HepG2 (cell line): ENCODE data around the gene ZKSCAN1. TPM values are rescaled to one million over a fixed set of nuclear protein-coding genes. Genes with fewer than 3 reads are reported as not detected.

ENCODE experiments used
- ATAC-seq: fragments of 200-7000 bp; cut with Tn5 transposase; 3 replicates; pipeline ENCODE4 v1.9.1; 2020; ENCODE audit warnings: mild to moderate bottlenecking, moderate library complexity
- BruUV-seq: library from RNA; stranded (reverse); fragments of 400-500 nt; replicated peaks from 2 replicates; lab custom pipeline; 2021; lab: Mats Ljungman, UMichigan
- CTCF ChIA-PET: fragments of 300-600 bp; formaldehyde crosslinking; extraction: SDS; loops from one replicate; lab custom pipeline; 2021; ENCODE audit warnings: low total read pairs, inconsistent platforms, low intra/inter-chr PET ratio; lab: Yijun Ruan, JAX
- POLR2A ChIA-PET: fragments of 350-600 bp; sonication (Branson Sonifier 250); formaldehyde crosslinking; loops from one replicate; lab custom pipeline; 2020; ENCODE audit warnings: antibody characterized with exemption, inconsistent platforms; lab: Yijun Ruan, JAX
- DNase-seq: peaks from one replicate; pipeline ENCODE4 v3.0.0-alpha.2; 2015; ENCODE audit warnings: low spot score
- FAIRE-seq: peaks from 3 replicates; lab custom pipeline; 2011; peaks lifted over from hg19 to GRCh38; lab: Jason Lieb, UNC
- H2AFZ ChIP-seq: one replicate; pipeline ENCODE4 v1.6.1; 2011; ENCODE audit warnings: low read length, inconsistent platforms
- H3K27ac ChIP-seq: fragments of 300-600 bp; 3 replicates; pipeline ENCODE4 v1.8.0; 2011; ENCODE audit warnings: mixed run types, mild to moderate bottlenecking, mixed read lengths, low read length, inconsistent platforms; ENCODE audit not compliant: insufficient read depth; ENCODE audit errors: extremely low read length
- H3K27me3 ChIP-seq, 2 experiments: fragments of 200-600 bp in 1 of 2; 2 replicates in 1 of 2; 3 replicates in 1 of 2; pipeline versions ENCODE4 v1.6.0 to v1.8.0; 2011; ENCODE audit warnings: low read length in 2 of 2, mild to moderate bottlenecking in 2 of 2, moderate library complexity in 2 of 2, inconsistent platforms in 1 of 2; ENCODE audit not compliant: insufficient read depth in 2 of 2, control insufficient read depth in 1 of 2
- H3K36me3 ChIP-seq, 2 experiments: fragments of 200-600 bp in 1 of 2; replicated peaks in 1 of 2; 2 replicates in 1 of 2; 3 replicates in 1 of 2; pipeline versions ENCODE4 v1.5.1 to v1.8.0; 2011; ENCODE audit warnings: low read length in 2 of 2, inconsistent platforms in 1 of 2; ENCODE audit not compliant: insufficient read depth in 2 of 2, control insufficient read depth in 1 of 2
- H3K4me1 ChIP-seq: 2 replicates; pipeline ENCODE4 v1.5.1; 2012; ENCODE audit warnings: low read length, inconsistent platforms; ENCODE audit not compliant: insufficient read depth
- H3K4me2 ChIP-seq: 2 replicates; pipeline ENCODE4 v1.6.0; 2011; ENCODE audit warnings: low read depth, low read length, inconsistent platforms
- H3K4me3 ChIP-seq, 3 experiments: fragments of 200-600 bp in 1 of 3; sonication (generic), shearing (Covaris generic) in 1 of 3; replicated peaks in 1 of 3; 2 replicates each; pipeline ENCODE4 v1.5.1; 2011 to 2016; ENCODE audit warnings: low read length in 3 of 3, inconsistent platforms in 2 of 3, low read depth in 2 of 3, mild to moderate bottlenecking in 2 of 3, control low read depth in 1 of 3, mixed read lengths in 1 of 3; ENCODE audit not compliant: insufficient read depth in 1 of 3
- H3K79me2 ChIP-seq: one replicate; pipeline ENCODE4 v1.6.1; 2011; ENCODE audit warnings: low read length, inconsistent platforms; ENCODE audit not compliant: insufficient read depth
- H3K9ac ChIP-seq: 2 replicates; pipeline ENCODE4 v1.6.0; 2011; ENCODE audit warnings: mild to moderate bottlenecking, low read depth, low read length, inconsistent platforms; ENCODE audit not compliant: insufficient read depth
- H3K9me3 ChIP-seq: 2 replicates; pipeline ENCODE4 v1.5.1; 2012; ENCODE audit warnings: mild to moderate bottlenecking, low read length
- H4K20me1 ChIP-seq: 2 replicates; pipeline ENCODE4 v1.6.0; 2011; ENCODE audit warnings: inconsistent platforms, mild to moderate bottlenecking, low read length, moderate library complexity; ENCODE audit not compliant: insufficient read depth
- POLR2G ChIP-seq: fragments of 200-400 bp; formaldehyde crosslinking; IDR thresholded peaks from 2 replicates; pipeline ENCODE4 v1.6.1; 2018; ENCODE audit warnings: mild to moderate bottlenecking, low read depth, low read length, moderate library complexity
- RBFOX2 ChIP-seq: fragments of 200-400 bp; formaldehyde crosslinking; IDR thresholded peaks from 2 replicates; pipeline ENCODE4 v1.6.1; 2017; ENCODE audit warnings: low read depth, mild to moderate bottlenecking, low read length
- RBM22 ChIP-seq: fragments of 200-400 bp; formaldehyde crosslinking; optimal IDR thresholded peaks from 2 replicates; pipeline ENCODE3; 2017; ENCODE audit warnings: mild to moderate bottlenecking, low read length, moderate library complexity
- STAG1 ChIP-seq: sonication (generic); formaldehyde crosslinking; IDR thresholded peaks from 2 replicates; pipeline ENCODE4 v1.4.0; 2020; ENCODE audit warnings: missing genetic modification reagents
- ZNF263 ChIP-seq: sonication (generic); formaldehyde crosslinking; IDR thresholded peaks from 2 replicates; pipeline ENCODE4 v1.4.0; 2020; ENCODE audit warnings: missing genetic modification reagents
- ZNF317 ChIP-seq: sonication (generic); formaldehyde crosslinking; IDR thresholded peaks from 2 replicates; pipeline ENCODE4 v1.5.0; 2020; ENCODE audit warnings: mild to moderate bottlenecking, missing genetic modification reagents
- WGBS: methylation state at CpG from one replicate; pipeline ENCODE4 v1.1.6; 2017; ENCODE audit warnings: low lambda C conversion rate; 5-methylcytosine and 5-hydroxymethylcytosine counted together
- in situ Hi-C: cut with HindIII; loops from 2 replicates; pipeline ENCODE4 v1.10.0; 2017; ENCODE audit warnings: low pct_unique_long_range_greater_than_20kb; ENCODE audit not compliant: extremely low pct_ligation_motif_present
- intact Hi-C: fragments of 100-400 bp; cut with micrococcal nuclease; formaldehyde crosslinking; loops from one replicate; pipeline ENCODE4 v1.10.0; 2022; ENCODE audit not compliant: unreplicated experiment
- polyA plus RNA-seq, 8 experiments: library from polyadenylated mRNA; depleted of rRNA in 3 of 8; stranded (reverse) in 7 of 8; unstranded in 1 of 8; fragments of >200 nt; fragmentation: Illumina TruSeq in 4 of 8; extraction: Trizol in 4 of 8; gene quantifications; 2 replicates each; pipeline versions ENCODE4 v1.2.1 to v1.2.3, GENCODE V29; 2011 to 2016; ENCODE audit warnings: low read depth in 4 of 8, missing spikeins in 1 of 8, mixed read lengths in 1 of 8; ENCODE audit not compliant: insufficient read depth in 1 of 8
- total RNA-seq, 5 experiments: library from RNA; depleted of rRNA; stranded (reverse); fragments of >200 nt; fragmentation: Illumina TruSeq; extraction: Trizol; gene quantifications; 2 replicates each; pipeline ENCODE4 v1.2.3, GENCODE V29; 2016; ENCODE audit warnings: low read depth in 1 of 5
- TF ChIP-seq, protein P1 (sequence below): sonication (generic); formaldehyde crosslinking; IDR thresholded peaks from 2 replicates; pipeline ENCODE4 v1.8.0; 2022; ENCODE audit warnings: missing genetic modification reagents, mild to moderate bottlenecking, borderline replicate concordance
- TF ChIP-seq, protein P2 (sequence below): sonication (generic); formaldehyde crosslinking; IDR thresholded peaks from 2 replicates; pipeline ENCODE4 v1.5.0; 2020; ENCODE audit warnings: missing genetic modification reagents
- TF ChIP-seq, protein P3 (sequence below): sonication (generic); formaldehyde crosslinking; conservative IDR thresholded peaks from 2 replicates; pipeline ENCODE4 v1.8.1; 2023; ENCODE audit warnings: missing genetic modification reagents

ZKSCAN1 gene
- total and polyA plus RNA-seq, 2 of the 13 experiments (the other 11 are each of a cell fraction or from before 2014, with no cell fraction given) = 46.4 to 60.6 TPM

- TF ChIP-seq, protein P1, sequence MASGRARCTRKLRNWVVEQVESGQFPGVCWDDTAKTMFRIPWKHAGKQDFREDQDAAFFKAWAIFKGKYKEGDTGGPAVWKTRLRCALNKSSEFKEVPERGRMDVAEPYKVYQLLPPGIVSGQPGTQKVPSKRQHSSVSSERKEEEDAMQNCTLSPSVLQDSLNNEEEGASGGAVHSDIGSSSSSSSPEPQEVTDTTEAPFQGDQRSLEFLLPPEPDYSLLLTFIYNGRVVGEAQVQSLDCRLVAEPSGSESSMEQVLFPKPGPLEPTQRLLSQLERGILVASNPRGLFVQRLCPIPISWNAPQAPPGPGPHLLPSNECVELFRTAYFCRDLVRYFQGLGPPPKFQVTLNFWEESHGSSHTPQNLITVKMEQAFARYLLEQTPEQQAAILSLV (CRISPR knock-in tag) = no peak
- TF ChIP-seq, all 625 proteins: peak for 11
Observed at GRCh38 chr7:100065452-100066186, 50.2 kb downstream of the ZKSCAN1 start (continued).

- no peak overlapping the region for H3K4me3 ChIP-seq
- no peaks in the 10 kb centered on the region for H3K9me3 ChIP-seq
- H3K27me3 ChIP-seq = no peaks in the 10 kb centered on the region
- H3K9ac ChIP-seq = no peak overlapping the region
- H3K4me2 ChIP-seq = no peak overlapping the region
- 93% methylated on average over 6 of the region's 7 CpGs for WGBS
- no peak overlapping the region for H2AFZ ChIP-seq
- H3K36me3 ChIP-seq = peaks cover 17 to 41% of the 10 kb centered on the region in 2 experiments
- TF ChIP-seq STAG1 (CRISPR knock-in tag) = peak; percentile 32
- 0 out of 2 replicates have a peak, but pooled peaks have one; percentile 16 for TF ChIP-seq RBFOX2
- peak; percentile 87 for TF ChIP-seq RBM22
- TF ChIP-seq, protein P2, sequence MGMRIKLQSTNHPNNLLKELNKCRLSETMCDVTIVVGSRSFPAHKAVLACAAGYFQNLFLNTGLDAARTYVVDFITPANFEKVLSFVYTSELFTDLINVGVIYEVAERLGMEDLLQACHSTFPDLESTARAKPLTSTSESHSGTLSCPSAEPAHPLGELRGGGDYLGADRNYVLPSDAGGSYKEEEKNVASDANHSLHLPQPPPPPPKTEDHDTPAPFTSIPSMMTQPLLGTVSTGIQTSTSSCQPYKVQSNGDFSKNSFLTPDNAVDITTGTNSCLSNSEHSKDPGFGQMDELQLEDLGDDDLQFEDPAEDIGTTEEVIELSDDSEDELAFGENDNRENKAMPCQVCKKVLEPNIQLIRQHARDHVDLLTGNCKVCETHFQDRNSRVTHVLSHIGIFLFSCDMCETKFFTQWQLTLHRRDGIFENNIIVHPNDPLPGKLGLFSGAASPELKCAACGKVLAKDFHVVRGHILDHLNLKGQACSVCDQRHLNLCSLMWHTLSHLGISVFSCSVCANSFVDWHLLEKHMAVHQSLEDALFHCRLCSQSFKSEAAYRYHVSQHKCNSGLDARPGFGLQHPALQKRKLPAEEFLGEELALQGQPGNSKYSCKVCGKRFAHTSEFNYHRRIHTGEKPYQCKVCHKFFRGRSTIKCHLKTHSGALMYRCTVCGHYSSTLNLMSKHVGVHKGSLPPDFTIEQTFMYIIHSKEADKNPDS = no peak
- 0 out of 2 replicates have a peak, but pooled peaks have one; percentile 51 for TF ChIP-seq ZNF263 (CRISPR knock-in tag)
- TF ChIP-seq ZNF317 = no peak
- peak; percentile 48; the same call in 1 of the 2 replicates for TF ChIP-seq POLR2G
- TF ChIP-seq, protein P3, sequence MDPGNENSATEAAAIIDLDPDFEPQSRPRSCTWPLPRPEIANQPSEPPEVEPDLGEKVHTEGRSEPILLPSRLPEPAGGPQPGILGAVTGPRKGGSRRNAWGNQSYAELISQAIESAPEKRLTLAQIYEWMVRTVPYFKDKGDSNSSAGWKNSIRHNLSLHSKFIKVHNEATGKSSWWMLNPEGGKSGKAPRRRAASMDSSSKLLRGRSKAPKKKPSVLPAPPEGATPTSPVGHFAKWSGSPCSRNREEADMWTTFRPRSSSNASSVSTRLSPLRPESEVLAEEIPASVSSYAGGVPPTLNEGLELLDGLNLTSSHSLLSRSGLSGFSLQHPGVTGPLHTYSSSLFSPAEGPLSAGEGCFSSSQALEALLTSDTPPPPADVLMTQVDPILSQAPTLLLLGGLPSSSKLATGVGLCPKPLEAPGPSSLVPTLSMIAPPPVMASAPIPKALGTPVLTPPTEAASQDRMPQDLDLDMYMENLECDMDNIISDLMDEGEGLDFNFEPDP = 0 out of 2 replicates have a peak, but pooled peaks have one; percentile 46
- in situ Hi-C loops (no loop called here), intact Hi-C loops (no loop called here)
- peak; percentile 30 for ATAC-seq
- no peaks in the 10 kb centered on the region; the same call in 1 of the 2 replicates for H4K20me1 ChIP-seq
- POLR2A ChIA-PET = interaction anchor here (1.3 to 1.9 kb wide), 2 partner anchors 11 to 12 kb away, joined by 3 to 10 read pairs; no protein-coding TSS in a partner anchor
- BruUV-seq = no TSS peak
- H3K4me1 ChIP-seq = peaks cover 14% of the 10 kb centered on the region
- no peak overlapping the region for H3K27ac ChIP-seq
- CTCF ChIA-PET = no interaction called here
- no peak for FAIRE-seq
- H3K79me2 ChIP-seq = no peaks in the 10 kb centered on the region
- no peak for DNase-seq
Observed at GRCh38 chr7:100066953-100067352, 51.6 kb downstream of the ZKSCAN1 start.
